NCI-H460 (cell line): ENCODE measurements around the gene UNC5B. TPM values are rescaled to one million over a fixed set of nuclear protein-coding genes. Genes with fewer than 3 reads are reported as not detected.

Experiments used
- total RNA-seq: library from RNA; depleted of rRNA; stranded (reverse); fragments of >200 nt; shearing (Covaris generic); gene quantifications from 2 replicates; pipeline ENCODE4 v1.2.3, GENCODE V29; 2014; rRNA removed

UNC5B gene
- total RNA-seq, 1 experiment from 2014 or later: 50.9 TPM

Other genes with a start within 250 kb of the UNC5B start
- gene SLC29A3, start 106.7 kb downstream of the UNC5B start, total RNA-seq: 3.8 and 4.1 TPM in 2 replicates
- under 0.01 TPM in 1 of 2 replicates, not detected in the other for gene CDH23, start 184.3 kb downstream of the UNC5B start, total RNA-seq